ENCODE measurements around the gene EHD1. TPM values are rescaled to one million over a fixed set of nuclear protein-coding genes. Genes with fewer than 3 reads are reported as not detected.

EHD1 gene
- polyA plus RNA-seq, 2 of the 4 experiments (the other 2 are of a cell fraction): 25.9 to 37.8 TPM

- peak overlapping the region; percentile 85 for H3K4me2 ChIP-seq
- no peak for TF ChIP-seq CHD2 (IDR thresholded peaks at IDR 0.05; ENCODE audit: low read length, partially characterized antibody)
- TF ChIP-seq REST (IDR thresholded peaks at IDR 0.05): no peak
- no peak for TF ChIP-seq FOSB (CRISPR knock-in tag; IDR thresholded peaks at IDR 0.05)
- peak; percentile 52; the same call in 2 of the 3 replicates for TF ChIP-seq BCL3 (IDR thresholded peaks at IDR 0.05)
- TF ChIP-seq PBX3 (IDR thresholded peaks at IDR 0.05): 0 out of 2 replicates have a peak, but pooled peaks have one; percentile 26
- no peak for TF ChIP-seq ZFP36 (IDR thresholded peaks at IDR 0.05; ENCODE audit: borderline replicate concordance, partially characterized antibody)
- TF ChIP-seq JUN (IDR thresholded peaks at IDR 0.05): peak in 1 of 2 experiments; percentile 65; a peak in 3 of 5 replicates
- TF ChIP-seq MAX (IDR thresholded peaks at IDR 0.05): peak; percentile 43; the same call in 1 of the 2 replicates
- TF ChIP-seq POLR2A (IDR thresholded peaks at IDR 0.05; ENCODE audit: low read length): peak; percentile 68
- TF ChIP-seq ZC3H11A (IDR thresholded peaks at IDR 0.05): no peak
- no peak for TF ChIP-seq HDAC2 (IDR thresholded peaks at IDR 0.05)
- no peak for TF ChIP-seq HOXB13 (CRISPR knock-in tag; IDR thresholded peaks at IDR 0.05; ENCODE audit: low read depth)
- no peak for TF ChIP-seq JUNB (IDR thresholded peaks at IDR 0.05)
- no peak for TF ChIP-seq RAD21 (conservative IDR thresholded peaks at IDR 0.05 in 1 of 2, IDR thresholded peaks at IDR 0.05 in 1 of 2)
- TF ChIP-seq NPAS2 (CRISPR knock-in tag; IDR thresholded peaks at IDR 0.05; ENCODE audit: borderline replicate concordance): no peak
- TF ChIP-seq ZNF302 (CRISPR knock-in tag; IDR thresholded peaks at IDR 0.05): no peak
- no peak for TF ChIP-seq SREBF2 (IDR thresholded peaks at IDR 0.05)
- no peak for TF ChIP-seq CTCF (IDR thresholded peaks at IDR 0.05)
- no peak for TF ChIP-seq ESRRA (IDR thresholded peaks at IDR 0.05; ENCODE audit: borderline replicate concordance, low read length)
- peak; percentile 14 to 61; a peak in 5 of 6 replicates for ATAC-seq
- peak overlapping the region; percentile 92 to 97 for H3K27ac ChIP-seq
- WGBS (ENCODE audit: missing lambda C conversion rate): 21% methylated on average over 13 of the region's 25 CpGs
- peak; percentile 60 to 81 for DNase-seq (ENCODE audit: low read depth in 1 of 2, low spot score in 1 of 2)
- peaks cover 62% of the 10 kb centered on the region for H3K4me1 ChIP-seq
- FAIRE-seq: no peak
- no peaks in the 10 kb centered on the region for H3K9me3 ChIP-seq
- CTCF ChIA-PET: interaction anchor here (0.6 to 31.5 kb wide), 34 partner anchors 11 to 524 kb away, joined by 3 to 1607 read pairs (median 4); partner anchors contain the start of genes ARL2, ATG2A, BATF2 and CDC42BPG
- peak overlapping the region; percentile 49 for H3K4me3 ChIP-seq
- POLR2A ChIA-PET: interaction anchor here (0.8 to 2.1 kb wide), 4 partner anchors 15 to 45 kb away, joined by 3 to 6 read pairs (median 3); partner anchors contain the start of gene EHD1
Measured at GRCh38 chr11:64893194-64894069, 15.0 kb upstream of the EHD1 start.

Measured in A549 (cell line).